Stimulated activated CD8-positive, alpha-beta memory T cell treated with anti-CD3 and anti-CD28 coated beads, Interleukin-4, amount 100 ng/mL, for 1 hour (primary cell): ENCODE results near the gene MYO5B.

Source experiments
- DNase-seq, 2 donors: peaks; one replicate each; pipeline ENCODE4 v3.0.0-alpha.2; 2020; ENCODE audit warnings: low read depth in 2 of 2, low spot score in 1 of 2

MYO5B gene

DNA sequence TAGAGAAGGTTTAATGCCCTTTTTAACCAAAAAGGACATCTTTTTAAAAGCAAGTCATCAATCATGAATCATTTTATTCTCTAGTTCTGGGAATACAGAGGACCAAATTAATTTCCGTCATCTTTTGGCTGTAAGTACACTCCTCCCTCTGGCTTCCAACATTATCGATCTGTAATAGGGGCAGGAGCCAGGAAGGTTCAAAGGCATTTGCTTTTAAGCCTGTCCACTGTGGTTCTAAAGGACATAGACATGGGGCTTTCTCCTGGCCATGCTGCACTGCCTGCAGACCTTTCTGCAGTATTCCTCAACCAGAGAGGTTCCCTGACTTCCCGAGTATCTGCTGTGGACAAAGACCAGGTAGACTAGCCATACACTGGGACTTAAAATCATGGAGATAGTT, 170.5 kb downstream of the MYO5B start:
- DNase-seq, result no peak

DNA sequence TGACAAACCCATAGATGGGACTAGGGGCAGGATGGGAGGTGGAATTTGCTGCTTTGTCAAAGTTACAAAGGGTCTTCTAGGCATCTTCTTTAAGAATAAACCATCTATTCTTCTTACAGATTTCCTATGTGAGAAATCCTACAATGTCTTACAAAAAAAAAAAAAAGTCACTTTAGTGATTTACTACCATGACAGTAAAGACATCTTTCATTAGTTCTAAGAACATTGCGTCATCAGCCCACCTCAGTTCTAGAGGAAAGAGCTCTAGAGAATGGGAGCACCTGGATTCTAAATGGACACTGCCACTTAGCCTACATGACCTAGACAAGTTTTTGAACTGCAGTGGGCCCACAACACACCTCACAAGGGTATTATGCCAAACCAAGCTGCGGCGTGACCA, 172.0 kb downstream of the MYO5B start:
- no peak for DNase-seq

DNA sequence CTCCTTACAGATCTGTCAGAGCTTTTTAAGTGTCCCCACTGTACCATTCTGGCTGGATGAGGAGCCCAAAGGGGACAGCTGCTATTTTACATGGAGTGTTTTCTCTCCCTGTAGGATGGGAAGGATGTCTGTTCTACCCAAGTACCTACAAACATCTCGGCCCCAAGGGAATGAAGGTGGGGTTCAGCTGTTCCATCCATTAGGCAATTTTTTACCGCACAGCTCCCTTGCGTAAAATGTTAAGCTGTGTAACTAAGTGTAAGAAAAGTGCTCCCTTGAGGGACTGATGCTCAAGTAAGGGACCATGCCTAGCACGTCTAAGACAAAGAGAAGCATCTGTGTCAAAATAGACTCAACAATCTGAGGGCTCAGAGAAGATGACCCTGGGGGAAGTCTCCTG, 180.3 kb downstream of the MYO5B start:
- no peak for DNase-seq

DNA sequence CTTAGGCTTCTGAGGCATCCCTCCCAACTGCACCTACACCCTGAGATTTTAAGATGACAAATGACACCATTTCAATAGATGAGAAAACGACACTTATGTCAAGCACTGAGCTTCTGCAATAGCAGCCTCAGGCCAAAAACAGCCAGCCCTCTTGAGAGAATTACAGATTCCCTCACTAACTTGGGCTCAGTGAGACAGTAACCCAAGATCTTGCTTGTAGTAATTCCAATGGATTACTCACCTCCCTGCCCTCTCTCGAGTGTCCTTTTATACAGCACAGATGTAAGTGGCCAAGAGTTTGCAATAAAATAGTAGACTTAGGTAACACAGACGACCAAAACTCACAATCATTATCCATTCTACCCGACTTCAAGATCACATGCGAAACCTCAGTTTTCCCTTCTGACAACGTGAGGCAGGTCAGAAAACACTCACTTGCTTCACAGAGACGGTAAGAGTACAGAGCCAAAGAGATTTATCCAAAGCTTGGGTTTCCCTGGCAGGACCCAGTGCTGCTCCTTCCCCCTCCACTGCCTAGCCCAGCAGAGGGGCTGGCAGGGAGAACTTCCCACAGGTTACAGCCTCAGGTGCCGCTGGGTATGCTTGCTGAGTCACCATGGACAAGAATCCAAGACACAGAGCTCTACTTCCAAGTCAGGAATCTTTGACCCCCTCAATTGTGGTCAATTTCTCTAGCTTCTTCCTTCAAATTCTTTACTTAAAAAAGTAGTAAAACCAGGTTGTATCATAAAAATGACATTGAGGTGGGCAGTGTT, 181.4 kb downstream of the MYO5B start:
- DNase-seq, result no peak

DNA sequence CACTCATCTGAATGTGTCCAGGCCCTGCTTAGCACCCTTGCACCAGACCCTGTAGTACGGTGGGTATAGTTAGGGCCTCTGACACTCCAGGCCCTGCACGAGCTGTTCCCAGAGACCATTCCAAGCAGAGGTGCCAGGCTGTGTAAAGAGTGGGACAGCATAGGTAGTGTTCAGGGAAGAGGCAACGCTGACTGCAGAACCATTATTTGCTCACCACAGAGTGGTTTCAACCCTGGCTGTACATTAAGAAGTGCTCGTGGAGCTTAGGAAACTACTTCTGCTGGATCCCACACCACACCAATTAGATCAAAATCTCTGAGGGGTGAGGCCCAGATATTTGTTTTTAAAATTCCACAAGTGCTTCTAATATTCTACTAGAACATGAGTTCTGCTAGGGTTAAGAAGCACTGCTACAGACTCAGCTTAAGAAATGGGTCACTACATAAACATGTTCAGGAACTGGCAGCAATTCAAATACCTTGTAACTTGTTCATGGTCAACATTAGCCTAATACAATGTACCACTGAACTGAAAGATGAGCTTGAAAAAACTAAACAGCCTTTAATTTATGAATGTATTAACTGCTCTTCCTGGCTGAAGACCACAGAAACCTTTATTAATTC, 183.0 kb downstream of the MYO5B start:
- no peak for DNase-seq

DNA sequence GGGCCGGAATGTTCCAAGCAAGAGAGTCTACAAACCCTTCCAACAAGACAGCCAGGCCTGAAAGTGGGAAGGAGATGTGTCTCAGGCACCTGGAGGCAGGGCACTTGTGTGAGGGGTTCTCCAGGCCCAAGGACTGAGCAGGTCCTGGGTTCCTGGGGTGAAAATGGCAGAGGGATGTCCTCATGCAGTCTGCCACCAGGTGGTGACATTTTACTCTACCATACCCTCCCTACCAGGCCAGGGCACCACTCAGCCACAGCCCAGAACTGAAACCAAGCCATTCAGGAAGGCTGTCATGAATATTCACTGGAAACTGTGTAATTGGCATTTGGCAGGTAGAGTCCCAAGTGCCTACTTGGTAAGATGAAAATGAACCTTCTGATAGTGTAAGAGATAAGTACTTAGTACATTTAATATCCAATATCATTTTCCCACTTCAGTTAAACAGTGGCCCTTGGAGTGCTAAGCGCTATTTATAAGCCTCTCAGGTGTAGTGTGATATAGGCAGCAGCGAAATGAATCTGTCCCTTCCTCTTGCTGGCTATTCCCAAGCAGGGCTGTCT, 185.1 kb downstream of the MYO5B start:
- DNase-seq, result no peak

DNA sequence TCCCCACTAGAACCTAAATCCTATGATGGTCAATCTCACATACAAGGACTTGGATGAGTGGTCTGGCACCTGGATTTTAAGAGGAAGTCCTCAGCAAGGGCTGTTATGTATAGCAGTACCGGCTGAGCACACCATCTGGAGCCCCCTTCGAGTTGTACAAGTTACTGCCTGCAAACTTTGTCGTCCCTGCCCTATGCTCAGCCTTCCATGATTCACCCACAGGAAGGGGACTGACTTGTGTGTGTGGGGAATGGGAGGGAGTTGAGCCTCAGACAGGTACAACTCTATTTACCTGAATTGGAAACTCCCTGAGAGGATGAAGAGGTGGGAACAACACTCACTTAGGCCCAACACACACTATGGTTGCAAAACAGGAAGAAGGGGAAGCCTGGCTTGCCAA, 186.6 kb downstream of the MYO5B start:
- no peak for DNase-seq

DNA sequence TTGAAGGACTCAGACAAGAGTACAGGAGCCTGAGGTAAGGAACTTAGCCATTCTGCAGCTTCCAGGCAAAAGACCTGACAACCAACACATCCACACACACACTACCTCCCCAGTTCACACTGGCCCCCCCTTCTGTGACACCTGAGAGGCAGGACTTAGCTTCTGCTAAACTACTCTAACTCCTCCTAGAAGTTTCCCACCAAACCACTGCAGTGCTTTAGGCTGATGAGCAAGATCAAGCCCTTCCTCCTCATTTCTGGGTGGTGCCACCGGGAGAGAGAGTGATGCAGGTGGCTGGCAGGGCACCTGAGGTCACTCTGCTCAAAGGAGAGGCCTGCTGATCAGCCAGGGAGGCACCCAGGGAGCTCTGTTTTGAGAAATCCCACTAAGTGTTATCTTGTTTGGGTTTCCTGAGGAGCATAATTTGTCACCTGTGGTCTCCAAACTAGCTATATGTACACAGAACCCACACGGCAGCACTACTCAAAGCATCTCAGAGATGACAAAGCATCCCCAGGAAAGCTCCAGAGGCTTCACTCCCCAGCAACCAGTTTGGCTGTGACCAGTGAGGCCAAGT, 188.4 kb downstream of the MYO5B start:
- DNase-seq, result no peak

DNA sequence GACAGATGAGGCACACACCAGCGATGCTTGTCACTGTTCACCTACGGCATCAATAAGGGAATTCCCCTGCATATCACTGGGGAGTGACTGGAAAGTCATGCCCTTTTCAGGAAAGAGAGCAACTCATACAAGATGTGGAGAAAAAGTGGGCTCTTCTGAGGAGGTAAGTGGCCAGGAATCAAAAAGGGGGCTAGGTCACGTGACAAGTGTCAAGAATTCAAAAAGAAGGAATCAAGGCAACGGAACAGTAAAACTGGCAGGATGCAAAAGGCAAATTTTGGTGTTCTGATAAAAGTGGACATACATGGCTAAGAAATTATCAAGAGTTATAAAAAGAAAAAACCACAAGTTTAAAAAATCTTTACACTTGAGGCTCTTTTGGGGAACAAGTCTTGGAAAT, 190.9 kb downstream of the MYO5B start:
- DNase-seq, result no peak

DNA sequence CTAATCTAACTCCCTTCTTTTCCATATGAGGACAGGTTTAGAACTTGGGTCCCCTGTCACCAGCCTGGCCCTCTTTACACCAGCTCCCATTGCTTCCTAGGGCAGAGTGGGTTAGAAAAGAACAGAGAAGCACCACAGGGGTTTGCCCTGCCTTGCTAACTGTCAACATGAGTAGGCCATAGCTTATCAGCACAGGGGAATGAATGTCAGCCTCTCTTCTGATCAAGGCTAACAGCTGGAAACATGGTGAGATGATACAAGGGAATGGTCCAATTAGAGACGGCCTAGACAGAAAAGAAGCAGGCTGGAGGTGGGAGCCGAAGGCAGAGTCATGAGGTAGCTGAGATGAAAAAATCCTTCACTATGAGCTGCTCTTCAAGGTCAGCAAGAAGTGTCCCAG, 192.2 kb downstream of the MYO5B start:
- no peak for DNase-seq

DNA sequence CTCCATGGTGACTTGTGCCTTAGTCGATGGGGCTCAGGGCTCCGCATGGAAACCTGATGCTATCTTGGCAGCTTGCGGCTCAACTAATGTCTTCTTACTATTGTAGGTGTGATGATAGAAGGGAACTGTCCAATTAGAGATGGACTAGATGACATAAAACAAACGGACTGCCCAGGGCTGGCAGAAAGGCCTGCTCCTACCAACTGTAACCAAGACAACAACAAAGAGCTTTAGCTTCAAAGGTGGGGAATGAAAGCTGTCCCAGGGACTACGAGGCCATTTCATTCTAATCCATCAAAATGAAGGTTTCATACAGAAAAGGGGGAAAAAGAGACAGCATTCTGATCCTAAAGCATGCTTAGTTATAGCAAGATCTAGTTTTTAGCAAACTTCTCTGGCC, 194.7 kb downstream of the MYO5B start:
- no peak for DNase-seq

DNA sequence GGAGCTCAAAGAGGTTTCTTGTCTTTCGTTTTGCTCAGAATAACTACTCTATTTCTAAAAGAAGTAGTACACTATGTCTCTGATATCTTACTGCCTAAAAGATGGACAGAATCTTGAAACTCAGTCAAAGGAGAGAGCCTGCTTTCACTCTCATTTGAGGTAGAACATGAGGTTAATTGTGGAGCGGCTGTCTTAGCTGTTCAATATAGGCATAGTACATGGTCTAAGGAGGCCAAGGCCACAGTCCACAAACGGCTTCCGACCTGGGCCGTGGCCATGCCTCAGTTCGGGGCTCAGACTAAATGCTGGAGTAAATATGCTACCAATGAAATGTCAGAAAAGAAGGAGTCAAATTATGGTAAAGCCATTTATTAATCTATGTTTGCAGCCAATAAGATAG, 195.8 kb downstream of the MYO5B start:
- DNase-seq, result no peak

DNA sequence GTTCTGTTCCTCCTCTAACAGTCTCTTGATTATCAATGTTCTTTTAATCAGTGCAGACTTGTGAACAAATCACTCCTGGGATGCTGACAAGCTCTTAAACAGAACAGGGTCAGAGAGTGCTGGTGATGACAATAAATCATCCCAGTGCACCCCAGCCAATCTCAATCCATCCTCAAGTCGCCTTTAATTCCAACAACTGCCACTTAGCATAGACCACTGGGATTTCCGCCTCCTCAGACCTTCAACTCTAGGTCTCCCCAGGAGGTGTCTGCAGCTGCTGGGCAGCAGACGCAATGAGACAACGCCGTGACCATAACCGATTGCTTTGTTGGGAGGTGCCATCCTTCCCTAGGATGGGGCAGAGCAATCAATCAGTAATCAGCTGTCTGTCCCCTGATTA, 197.4 kb downstream of the MYO5B start:
- no peak for DNase-seq

DNA sequence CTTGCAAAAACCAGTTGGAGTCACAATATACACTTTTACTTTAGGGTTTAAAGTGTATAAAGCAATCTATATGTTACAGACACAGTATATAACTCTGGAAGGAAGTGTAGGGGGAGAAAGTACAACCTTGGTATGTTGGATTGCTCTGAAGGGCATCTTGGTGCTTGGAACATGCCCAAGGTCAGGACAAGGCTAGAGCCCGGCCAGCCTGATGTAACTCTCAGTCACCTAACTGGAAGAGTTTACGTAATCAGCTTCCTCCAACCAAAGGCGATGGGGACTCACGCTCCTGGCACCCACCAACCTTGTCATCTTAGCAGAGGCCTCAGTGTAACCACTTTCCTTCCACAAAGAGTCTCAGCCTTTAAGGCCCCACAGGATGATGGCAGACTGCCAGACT, 200.5 kb downstream of the MYO5B start:
- DNase-seq, result no peak

DNA sequence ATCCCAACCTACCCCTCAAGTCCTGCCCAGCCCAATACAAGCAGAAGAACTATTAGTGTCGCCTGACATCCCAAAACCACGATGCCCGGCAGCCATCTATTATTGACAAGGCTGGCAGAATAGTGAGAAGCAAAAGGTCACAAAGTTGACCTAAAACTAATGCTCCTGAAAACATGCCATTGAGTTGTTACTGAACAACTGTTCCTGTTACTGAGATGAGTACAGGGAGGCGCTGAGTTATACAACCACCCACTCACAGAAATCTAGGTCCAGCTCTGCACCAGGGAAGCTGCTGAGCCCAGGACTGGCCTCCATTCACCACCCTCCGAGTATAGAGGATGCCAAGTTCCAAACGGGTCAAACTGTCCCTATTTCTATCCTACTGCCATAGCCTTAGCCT, 201.6 kb downstream of the MYO5B start:
- no peak for DNase-seq

DNA sequence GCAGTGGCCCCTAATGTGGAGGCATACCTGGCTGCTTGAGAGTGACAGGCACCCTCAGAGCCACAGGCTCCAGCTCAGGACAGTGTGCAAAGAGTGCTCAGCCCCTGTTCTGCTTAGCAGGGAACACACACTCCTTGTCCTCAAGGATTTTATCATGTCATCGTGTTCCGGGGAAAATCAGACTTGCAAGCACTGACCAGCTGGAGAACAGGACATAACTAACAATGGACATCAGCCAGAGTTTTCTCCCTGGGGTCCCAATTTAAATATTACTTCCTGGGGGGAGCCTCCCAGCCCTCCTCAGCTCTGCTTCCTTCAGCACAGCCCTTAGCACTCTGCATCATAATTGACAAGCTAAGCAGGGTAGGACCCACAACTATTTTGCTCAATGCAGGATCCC, 206.2 kb downstream of the MYO5B start:
- DNase-seq, result no peak

DNA sequence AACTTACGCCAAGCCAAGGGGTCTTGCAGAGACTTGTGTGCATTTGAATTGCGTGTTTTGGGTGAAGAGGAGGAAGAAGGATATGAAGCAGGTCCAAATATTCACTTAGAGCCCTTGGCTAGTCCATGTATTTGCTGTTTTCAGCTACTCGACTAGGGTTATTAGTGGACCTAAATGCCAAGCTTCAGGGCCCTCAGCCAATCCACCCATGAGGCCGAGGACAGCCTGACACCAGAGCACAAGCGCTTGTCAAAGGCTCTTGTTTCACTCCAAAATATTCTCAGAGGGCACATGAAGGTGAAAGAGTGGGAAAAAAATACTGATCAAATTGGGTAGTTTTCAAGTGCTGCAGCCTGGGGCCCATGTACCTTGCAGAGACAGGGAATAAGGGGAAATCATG, 206.8 kb downstream of the MYO5B start:
- no peak for DNase-seq

DNA sequence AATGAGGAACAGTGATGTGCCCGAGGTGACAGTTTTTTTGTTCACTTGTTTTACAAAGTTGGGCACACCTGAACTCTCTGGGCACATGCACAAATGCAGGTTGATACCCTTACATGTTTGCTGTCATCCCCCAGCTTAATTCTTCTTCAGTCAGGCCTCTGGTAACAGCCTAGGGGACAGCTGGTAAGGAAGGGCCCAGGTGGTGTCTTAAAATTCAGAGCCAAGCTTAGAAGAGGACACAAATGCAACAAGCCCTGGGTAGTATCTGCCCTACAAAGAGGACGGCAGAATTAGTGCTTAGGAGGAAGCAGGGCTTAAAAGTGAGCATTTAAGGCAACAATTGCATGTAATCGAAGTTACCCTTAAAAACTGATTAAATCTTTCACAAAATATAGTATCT, 209.7 kb downstream of the MYO5B start:
- DNase-seq, result no peak

DNA sequence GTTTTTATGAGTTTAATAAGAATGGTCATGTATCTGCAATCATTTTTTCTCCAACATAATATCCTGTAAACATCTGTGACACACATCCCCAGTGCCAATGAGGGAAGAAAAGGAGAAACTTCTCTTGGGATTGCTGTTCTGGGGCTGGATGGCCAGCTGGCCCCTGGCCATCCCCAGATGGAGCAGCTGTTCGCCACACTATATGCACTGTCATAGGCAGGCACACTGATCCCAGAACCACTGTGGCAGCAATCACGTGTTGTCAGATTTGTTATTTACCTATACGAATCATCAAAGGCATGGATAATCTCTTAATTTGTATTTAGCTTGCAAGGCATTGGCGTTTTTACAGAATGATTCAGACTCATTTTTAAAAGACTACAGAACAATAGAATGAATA, 214.1 kb downstream of the MYO5B start:
- no peak for DNase-seq

DNA sequence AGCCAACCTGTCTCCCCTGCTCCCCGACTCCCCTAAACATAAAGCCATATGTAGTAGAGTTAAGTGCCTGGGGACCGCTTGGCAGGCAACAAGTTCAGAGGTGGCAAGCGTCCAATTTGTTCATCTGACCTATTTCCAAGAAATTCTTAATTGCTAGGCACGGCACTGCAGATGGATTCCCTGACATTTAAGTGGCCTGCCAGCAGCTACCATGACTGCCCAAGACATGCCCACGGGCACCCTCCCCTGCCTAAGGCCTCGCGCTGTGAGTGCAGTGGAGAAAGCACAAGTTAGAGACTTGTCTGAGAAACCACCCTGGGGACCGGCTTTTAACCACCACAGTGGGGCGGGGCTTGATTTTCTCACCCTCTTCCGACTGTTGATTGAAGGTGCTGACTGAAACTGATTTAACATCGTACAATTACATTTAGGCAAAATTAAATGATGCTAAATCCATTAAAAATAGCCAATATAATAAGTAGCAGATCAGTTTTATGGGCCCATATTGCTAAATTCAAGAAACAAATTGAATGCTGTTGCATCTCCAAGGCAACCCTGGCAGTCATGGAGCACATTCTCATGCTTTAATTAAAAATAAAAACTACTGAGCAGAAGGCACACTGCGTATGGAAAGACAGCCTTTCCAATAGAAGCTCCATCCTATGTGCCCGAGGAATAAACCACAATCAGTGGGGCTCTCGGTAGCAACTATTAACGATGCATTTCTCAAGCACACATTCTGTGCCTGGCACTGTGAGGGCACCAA, 218.0 kb downstream of the MYO5B start:
- no peak for DNase-seq

DNA sequence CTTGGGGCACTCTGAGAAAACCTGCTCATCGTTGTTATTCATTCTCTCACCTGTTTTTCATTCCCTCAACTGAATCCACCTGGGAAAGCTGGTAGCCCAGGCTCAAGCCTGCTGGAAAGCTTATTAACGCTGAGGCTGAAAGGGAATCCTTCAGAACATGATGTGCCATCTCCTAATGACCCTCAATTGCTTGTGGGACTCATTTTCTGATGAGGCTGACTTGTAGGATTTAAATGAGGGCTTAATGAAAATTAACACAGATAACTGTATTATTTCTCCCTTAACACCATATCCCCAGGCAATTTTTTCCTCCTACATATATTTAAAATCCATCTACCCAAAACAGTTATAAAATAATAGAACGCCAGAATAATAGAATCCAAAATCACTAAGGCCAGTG, 218.9 kb downstream of the MYO5B start:
- DNase-seq, result no peak

DNA sequence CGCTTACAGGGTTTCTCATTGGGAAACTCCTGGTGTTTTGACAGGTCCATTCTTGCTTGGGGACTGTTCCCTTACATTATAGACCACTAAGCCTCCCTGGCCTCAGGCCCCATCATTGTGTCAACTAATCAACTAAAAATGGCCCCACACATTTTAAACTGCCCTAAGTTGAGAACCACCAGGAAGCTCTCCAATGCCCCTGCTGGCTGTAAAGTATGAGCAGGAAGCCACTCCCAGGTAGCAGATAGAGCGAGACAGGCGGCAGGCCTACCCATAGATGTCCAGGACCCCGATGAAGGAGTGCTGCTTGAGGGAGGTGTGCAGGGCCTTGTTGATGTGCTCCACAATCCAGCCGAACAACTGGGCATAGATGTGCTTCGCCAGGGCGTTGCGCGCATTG, 220.9 kb downstream of the MYO5B start:
- no peak for DNase-seq
